Naive thymus-derived CD8-positive, alpha-beta T cell (primary cell): ENCODE results near the gene TMTC2. TPM values are rescaled to one million over a fixed set of nuclear protein-coding genes. Genes with fewer than 3 reads are reported as not detected.
A peak's percentile ranks its signal among the peaks of the same experiment; 100 is the strongest.

Source experiments
- ATAC-seq, 2 donors: fragments of 150-1000 bp; cut with Tn5 transposase in 1 of 2; sonication (Bioruptor Pico), chemical (Tn5 transposase) in 1 of 2; 1 replicate in 1 of 2; 2 replicates in 1 of 2; pipeline ENCODE4 v1.10.0; 2021; ENCODE audit warnings: mild to moderate bottlenecking in 2 of 2, moderate library complexity in 2 of 2
- POLR2A ChIA-PET: fragments of 350-600 bp; sonication (Branson Sonifier 250); formaldehyde crosslinking; loops from one replicate; lab custom pipeline; 2021; ENCODE audit warnings: antibody characterized with exemption; lab: Charles Lee
- DNase-seq, 10 donors: peaks; one replicate each; pipeline versions ENCODE4 v3.0.0 to v3.0.0-alpha.2; 2020 to 2022
- H3K27ac Mint-ChIP-seq, 10 donors: one replicate each; pipeline ENCODE4 v1.8.0; 2020 to 2022; ENCODE audit warnings: mild to moderate bottlenecking in 10 of 10, mixed read lengths in 10 of 10, moderate library complexity in 4 of 10, inconsistent platforms in 1 of 10
- H3K27me3 Mint-ChIP-seq, 5 donors: one replicate each; pipeline ENCODE4 v1.8.0; 2021 to 2022; ENCODE audit warnings: mixed read lengths in 5 of 5
- H3K36me3 Mint-ChIP-seq, 3 donors: one replicate each; pipeline ENCODE4 v1.8.0; 2020 to 2022; ENCODE audit warnings: mixed read lengths in 3 of 3, mild to moderate bottlenecking in 2 of 3, inconsistent platforms in 1 of 3
- H3K4me1 Mint-ChIP-seq, 4 donors: one replicate each; pipeline ENCODE4 v1.8.0; 2021 to 2022; ENCODE audit warnings: mixed read lengths in 4 of 4
- H3K4me3 Mint-ChIP-seq, 10 donors: one replicate each; pipeline ENCODE4 v1.8.0; 2020 to 2022; ENCODE audit warnings: mild to moderate bottlenecking in 10 of 10, mixed read lengths in 10 of 10, moderate library complexity in 6 of 10, inconsistent platforms in 1 of 10
- H3K9me3 Mint-ChIP-seq, 9 donors: one replicate each; pipeline ENCODE4 v1.8.0; 2020 to 2022; ENCODE audit warnings: mixed read lengths in 9 of 9, mild to moderate bottlenecking in 3 of 9, inconsistent platforms in 1 of 9, moderate library complexity in 1 of 9
- polyA plus RNA-seq, 3 donors: library from polyadenylated mRNA; unstranded; fragments of 300-500 nt; fragmentation: Illumina TruSeq; gene quantifications; one replicate each; pipeline ENCODE4 v1.2.3, GENCODE V29; 2021
- total RNA-seq, 8 experiments: library from RNA in 2 of 8; stranded (reverse) in 2 of 8; gene quantifications; one replicate each; pipeline ENCODE4 v1.2.3 and lab custom pipeline; 2021 to 2026

The TMTC2 gene
- total and polyA plus RNA-seq, 5 experiments from 2014 or later = 0.14 to 4.0 (median 1.9) TPM; not detected in 1

GRCh38 chr12:83015390-83016217 is 328.9 kb downstream of the TMTC2 start:
- no peaks in the 10 kb centered on the region for H3K27me3 Mint-ChIP-seq
- peaks cover 0 to 4% (median 0%) of the 10 kb centered on the region in 4 donors for H3K4me1 Mint-ChIP-seq
- DNase-seq = no peak
- H3K4me3 Mint-ChIP-seq = peak overlapping the region in 1 of 10 donors; percentile 1
- no peak overlapping the region for H3K27ac Mint-ChIP-seq
- no peak for ATAC-seq
- POLR2A ChIA-PET = no interaction called here
- H3K36me3 Mint-ChIP-seq = peaks cover 0 to 8% (median 3%) of the 10 kb centered on the region in 3 donors
- H3K9me3 Mint-ChIP-seq = peaks cover 0 to 6% (median 2%) of the 10 kb centered on the region in 9 donors

DNA sequence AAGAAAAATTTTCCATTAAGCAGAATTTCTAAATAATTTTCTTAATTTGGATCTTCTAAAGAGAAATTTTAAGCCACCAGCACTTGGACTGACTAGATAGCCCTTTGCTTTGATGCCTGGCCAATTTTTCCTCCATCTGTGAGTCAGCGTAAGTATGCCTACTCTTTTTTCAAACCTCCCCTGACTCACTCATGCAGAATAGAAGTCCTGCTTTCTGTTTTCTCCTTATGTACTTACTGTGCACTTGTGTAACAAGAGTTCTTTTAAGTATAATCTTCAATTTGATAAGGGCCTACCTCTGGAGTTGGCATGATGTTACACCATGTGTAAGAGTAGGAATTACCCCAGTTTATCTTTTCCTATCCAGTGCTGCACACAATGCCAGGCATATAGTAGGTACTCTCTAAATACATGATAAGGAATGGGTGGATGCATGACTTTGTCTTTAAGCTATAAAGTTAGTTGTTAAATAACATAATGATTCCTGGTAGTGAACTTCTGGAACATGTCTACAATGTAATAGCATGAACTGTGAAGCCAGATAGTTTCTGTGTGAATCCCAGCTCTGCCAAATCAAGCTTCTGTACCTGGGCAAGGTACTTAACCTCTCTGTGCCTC is 329.6 kb downstream of the TMTC2 start:
- Mint-ChIP-seq H3K27ac (no peak overlapping the region), H3K9me3 (peaks cover 0 to 2% (median under 1%) of the 10 kb centered on the region in 9 donors), H3K4me3 (no peak overlapping the region), H3K27me3 (no peaks in the 10 kb centered on the region), H3K4me1 (peaks cover 0 to 4% (median 0%) of the 10 kb centered on the region in 4 donors), H3K36me3 (peaks cover 0 to 4% (median 0%) of the 10 kb centered on the region in 3 donors)
- ATAC-seq (no peak), DNase-seq (no peak)
- POLR2A ChIA-PET = no interaction called here

- no peak overlapping the region for H3K27ac Mint-ChIP-seq
- no peaks in the 10 kb centered on the region for H3K27me3 Mint-ChIP-seq
- H3K36me3 Mint-ChIP-seq = no peaks in the 10 kb centered on the region
- H3K4me3 Mint-ChIP-seq = no peak overlapping the region
- ATAC-seq (no peak), DNase-seq (no peak)
- POLR2A ChIA-PET = no interaction called here
- peaks cover 0 to 4% (median 0%) of the 10 kb centered on the region in 4 donors for H3K4me1 Mint-ChIP-seq
- peaks cover 0 to 2% (median 0%) of the 10 kb centered on the region in 9 donors for H3K9me3 Mint-ChIP-seq
These were observed 330.3 kb downstream of the TMTC2 start for GRCh38 chr12:83016991-83017390.

DNA sequence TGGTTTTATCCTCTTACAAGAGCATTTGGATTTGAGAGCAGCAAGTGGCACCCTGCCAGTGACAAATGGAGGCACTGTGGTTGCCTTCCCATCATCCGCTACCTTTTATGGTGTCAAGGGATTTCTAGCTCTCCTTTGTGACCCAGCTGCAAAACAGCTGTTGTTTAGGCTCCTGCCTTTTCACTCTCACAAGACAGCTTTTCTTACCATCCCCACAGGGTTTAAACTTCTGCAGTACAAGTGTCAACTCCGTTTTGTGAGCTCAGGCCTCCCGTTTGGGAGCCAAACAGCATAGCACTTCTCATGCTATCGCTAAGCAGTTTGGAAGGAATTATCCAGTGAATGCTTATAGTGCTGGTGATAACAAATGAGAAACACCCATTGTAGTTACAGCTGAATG is 331.4 kb downstream of the TMTC2 start:
- Mint-ChIP-seq H3K4me3 (no peak overlapping the region), H3K9me3 (peaks cover 0 to 2% (median 0%) of the 10 kb centered on the region in 9 donors), H3K36me3 (no peaks in the 10 kb centered on the region), H3K27ac (no peak overlapping the region), H3K27me3 (no peaks in the 10 kb centered on the region), H3K4me1 (peaks cover 0 to 4% (median 0%) of the 10 kb centered on the region in 4 donors)
- no peak for ATAC-seq
- POLR2A ChIA-PET = no interaction called here
- DNase-seq = no peak

GRCh38 chr12:83027021-83027723 is 340.5 kb downstream of the TMTC2 start:
- no peaks in the 10 kb centered on the region for H3K27me3 Mint-ChIP-seq
- no peak for DNase-seq
- H3K27ac Mint-ChIP-seq = no peak overlapping the region
- peaks cover 0 to 1% (median 0%) of the 10 kb centered on the region in 9 donors for H3K9me3 Mint-ChIP-seq
- no peak overlapping the region for H3K4me3 Mint-ChIP-seq
- H3K4me1 Mint-ChIP-seq = no peaks in the 10 kb centered on the region
- POLR2A ChIA-PET = no interaction called here
- no peak for ATAC-seq
- H3K36me3 Mint-ChIP-seq = no peaks in the 10 kb centered on the region

- no peak for ATAC-seq
- Mint-ChIP-seq H3K27ac (no peak overlapping the region), H3K4me1 (peaks cover 0 to 2% (median 0%) of the 10 kb centered on the region in 4 donors), H3K4me3 (no peak overlapping the region), H3K36me3 (no peaks in the 10 kb centered on the region), H3K9me3 (peaks cover 0 to 1% (median 0%) of the 10 kb centered on the region in 9 donors), H3K27me3 (no peaks in the 10 kb centered on the region)
- DNase-seq = no peak
- POLR2A ChIA-PET = no interaction called here
These were observed 344.5 kb downstream of the TMTC2 start for GRCh38 chr12:83031196-83031595.

DNA sequence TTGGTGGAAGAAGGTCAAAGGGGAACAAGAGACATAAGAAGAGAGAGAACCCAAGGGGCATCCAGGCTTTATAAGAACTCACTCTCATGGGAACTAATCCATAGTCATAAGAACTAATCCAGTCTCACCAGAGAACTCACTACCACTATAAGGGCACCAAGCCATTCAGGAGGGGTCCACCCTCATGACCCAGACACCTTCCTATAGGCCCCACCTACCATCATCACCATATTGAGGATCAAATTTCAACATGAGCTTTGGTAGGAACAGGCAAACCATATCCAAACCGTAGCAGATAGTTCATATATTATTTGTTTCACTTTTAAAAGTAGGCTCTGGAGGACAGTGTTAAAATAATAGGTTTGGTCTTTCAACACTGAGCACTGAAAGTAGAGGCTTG is 350.1 kb downstream of the TMTC2 start:
- no peaks in the 10 kb centered on the region for H3K9me3 Mint-ChIP-seq
- H3K27ac Mint-ChIP-seq = no peak overlapping the region
- POLR2A ChIA-PET = no interaction called here
- ATAC-seq (no peak), DNase-seq (no peak)
- no peak overlapping the region for H3K4me3 Mint-ChIP-seq
- H3K36me3 Mint-ChIP-seq = no peaks in the 10 kb centered on the region
- H3K27me3 Mint-ChIP-seq = no peaks in the 10 kb centered on the region
- H3K4me1 Mint-ChIP-seq = peaks cover 0 to 2% (median 0%) of the 10 kb centered on the region in 4 donors

- H3K4me1 Mint-ChIP-seq = no peaks in the 10 kb centered on the region
- DNase-seq (no peak), ATAC-seq (no peak)
- H3K9me3 Mint-ChIP-seq = no peaks in the 10 kb centered on the region
- H3K4me3 Mint-ChIP-seq = no peak overlapping the region
- H3K36me3 Mint-ChIP-seq = no peaks in the 10 kb centered on the region
- no peaks in the 10 kb centered on the region for H3K27me3 Mint-ChIP-seq
- POLR2A ChIA-PET = no interaction called here
- no peak overlapping the region for H3K27ac Mint-ChIP-seq
These were observed 352.7 kb downstream of the TMTC2 start for GRCh38 chr12:83039413-83039812.

- POLR2A ChIA-PET = no interaction called here
- H3K9me3 Mint-ChIP-seq = no peaks in the 10 kb centered on the region
- ATAC-seq = no peak
These were observed 353.6 kb downstream of the TMTC2 start for GRCh38 chr12:83040339-83040738.

GRCh38 chr12:83040991-83041390 is 354.3 kb downstream of the TMTC2 start:
- Mint-ChIP-seq H3K9me3 (no peaks in the 10 kb centered on the region), H3K36me3 (no peaks in the 10 kb centered on the region), H3K27ac (no peak overlapping the region), H3K4me1 (no peaks in the 10 kb centered on the region), H3K4me3 (no peak overlapping the region), H3K27me3 (no peaks in the 10 kb centered on the region)
- POLR2A ChIA-PET = no interaction called here
- no peak for DNase-seq
- no peak for ATAC-seq

More at GRCh38 chr12:83040339-83040738, 353.6 kb downstream of the TMTC2 start:
- DNase-seq = no peak
- Mint-ChIP-seq H3K27me3 (no peaks in the 10 kb centered on the region), H3K4me3 (no peak overlapping the region), H3K4me1 (no peaks in the 10 kb centered on the region), H3K36me3 (no peaks in the 10 kb centered on the region), H3K27ac (no peak overlapping the region)

DNA sequence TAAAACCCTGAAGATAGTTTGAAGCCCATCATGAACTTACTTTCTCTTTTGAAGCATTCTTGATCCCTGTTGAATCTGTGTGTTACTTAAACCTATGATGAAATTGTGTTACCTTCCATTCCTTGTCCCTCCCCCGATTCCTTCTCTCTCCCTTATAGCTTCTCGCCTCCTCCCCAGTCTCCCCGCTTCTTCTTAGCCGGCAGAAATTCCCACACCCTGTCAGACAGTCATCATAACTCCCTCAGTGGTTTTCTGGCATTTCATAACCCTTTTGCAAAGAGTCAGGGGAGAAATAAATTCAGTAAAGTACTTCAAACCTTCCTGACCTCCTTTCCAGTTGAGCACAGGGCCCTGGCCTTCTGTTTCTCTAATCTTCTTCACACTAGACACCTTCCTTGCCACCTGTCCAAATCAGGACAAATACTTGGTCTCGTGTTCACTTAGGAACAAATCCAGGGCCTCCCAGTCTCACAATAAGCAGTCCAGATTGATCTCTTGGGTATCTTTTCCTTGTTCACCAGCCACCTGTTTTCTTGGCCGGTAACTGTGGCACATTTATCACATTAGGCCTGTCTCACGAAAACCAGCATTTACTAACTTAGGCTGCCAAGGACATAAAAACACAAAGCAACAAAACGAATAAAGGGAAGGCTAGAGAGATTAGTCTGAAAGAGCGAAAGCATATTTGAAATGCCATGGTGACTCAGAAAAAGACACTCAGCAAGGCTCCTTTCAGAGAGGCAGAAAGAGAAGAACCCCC is 355.9 kb downstream of the TMTC2 start:
- Mint-ChIP-seq H3K4me1 (no peaks in the 10 kb centered on the region), H3K4me3 (no peak overlapping the region), H3K27me3 (no peaks in the 10 kb centered on the region), H3K9me3 (no peaks in the 10 kb centered on the region), H3K36me3 (no peaks in the 10 kb centered on the region), H3K27ac (no peak overlapping the region)
- POLR2A ChIA-PET = no interaction called here
- no peak for DNase-seq
- no peak for ATAC-seq

DNA sequence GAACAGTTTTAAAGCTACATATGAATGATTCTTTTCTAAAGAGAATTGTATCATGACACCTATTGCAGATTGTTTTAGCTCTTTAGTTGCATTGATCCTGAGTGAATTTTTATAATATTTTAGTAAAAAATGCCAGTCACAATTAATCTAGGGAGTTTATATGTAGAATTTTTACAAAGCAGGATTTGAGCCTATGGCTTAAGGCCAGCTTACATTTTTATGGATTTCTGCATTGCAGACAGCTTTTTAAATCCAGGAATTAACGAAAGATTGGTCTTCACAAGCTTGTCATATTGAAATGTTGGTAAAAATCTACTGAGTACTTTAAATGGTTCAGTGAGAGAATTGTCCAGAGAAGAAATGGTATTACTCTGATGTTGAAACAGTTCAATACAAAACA is 358.0 kb downstream of the TMTC2 start:
- Mint-ChIP-seq H3K27ac (no peak overlapping the region), H3K36me3 (no peaks in the 10 kb centered on the region), H3K27me3 (no peaks in the 10 kb centered on the region), H3K4me1 (no peaks in the 10 kb centered on the region), H3K9me3 (peaks cover 0 to 5% (median 0%) of the 10 kb centered on the region in 9 donors), H3K4me3 (no peak overlapping the region)
- no peak for ATAC-seq
- no peak for DNase-seq
- POLR2A ChIA-PET = no interaction called here
